ENCODE measurements around the gene OSBPL8.

Gene OSBPL8

DNA sequence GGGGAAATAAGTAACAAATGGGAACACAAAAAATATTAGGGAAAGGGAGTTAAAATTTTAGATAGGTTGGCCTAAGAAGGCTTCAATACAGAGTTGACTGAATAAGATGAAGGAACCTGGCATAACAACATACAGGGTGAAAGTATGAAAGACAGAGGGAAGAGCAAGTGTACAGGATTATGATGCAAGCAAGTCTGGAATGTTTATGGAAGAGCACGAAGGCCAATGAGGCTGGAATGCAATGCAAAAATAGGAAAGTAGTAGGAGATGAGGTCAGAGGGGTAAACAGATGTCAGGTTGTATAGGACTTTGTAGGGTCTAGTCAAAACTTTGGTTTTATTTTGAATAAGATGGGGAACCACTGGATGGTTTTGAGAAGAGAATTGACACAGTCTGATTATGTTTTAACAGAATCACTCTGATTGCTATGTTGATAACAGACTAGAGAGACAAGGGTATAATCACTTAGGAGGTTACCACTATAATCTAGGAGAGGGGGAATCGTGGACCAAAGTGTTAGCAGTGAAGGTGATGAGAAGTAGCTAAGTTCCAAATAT is 96.8 kb downstream of the OSBPL8 start:
- no peak for DNase-seq (ENCODE audit: low read depth)

DNA sequence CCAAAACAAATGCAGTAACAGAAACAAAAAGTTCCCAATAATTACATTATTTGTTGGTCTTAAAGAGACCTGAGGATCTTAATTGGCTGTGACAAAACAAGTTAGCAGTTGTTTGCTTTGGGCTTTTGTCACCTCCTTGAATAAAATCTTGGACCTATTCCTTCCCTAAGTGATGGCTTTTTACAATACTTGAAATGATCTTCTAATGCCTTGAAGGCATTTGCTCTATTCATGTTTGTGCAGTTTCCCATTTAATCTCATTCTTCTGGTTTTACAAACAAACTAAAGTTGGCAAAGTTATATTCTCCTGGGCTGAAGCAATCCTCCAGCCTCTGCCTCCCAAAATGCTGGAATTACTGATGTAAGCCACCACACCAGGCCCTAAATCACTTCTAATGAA is 98.8 kb downstream of the OSBPL8 start:
- DNase-seq (ENCODE audit: low read depth), result no peak

DNA sequence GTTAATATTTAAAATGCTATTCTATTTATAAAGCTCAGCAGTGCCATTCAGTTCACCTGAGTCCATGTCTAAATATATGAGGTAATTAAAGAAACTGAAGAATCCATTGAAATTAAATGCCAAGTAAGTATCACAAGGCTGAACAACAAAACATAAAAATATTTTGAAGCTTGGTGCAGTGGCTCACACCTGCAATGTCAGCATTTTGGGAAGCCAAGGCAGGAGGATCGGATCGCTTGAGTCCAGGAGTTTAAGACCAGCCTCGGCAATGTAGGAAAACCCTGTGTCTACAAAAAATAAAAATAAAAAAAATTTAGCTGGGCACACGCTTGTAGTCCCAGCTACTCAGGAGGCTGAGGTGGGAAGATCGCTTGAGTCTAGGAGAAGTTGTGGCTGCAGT is 101.8 kb downstream of the OSBPL8 start:
- no peak for DNase-seq (ENCODE audit: low read depth)

DNA sequence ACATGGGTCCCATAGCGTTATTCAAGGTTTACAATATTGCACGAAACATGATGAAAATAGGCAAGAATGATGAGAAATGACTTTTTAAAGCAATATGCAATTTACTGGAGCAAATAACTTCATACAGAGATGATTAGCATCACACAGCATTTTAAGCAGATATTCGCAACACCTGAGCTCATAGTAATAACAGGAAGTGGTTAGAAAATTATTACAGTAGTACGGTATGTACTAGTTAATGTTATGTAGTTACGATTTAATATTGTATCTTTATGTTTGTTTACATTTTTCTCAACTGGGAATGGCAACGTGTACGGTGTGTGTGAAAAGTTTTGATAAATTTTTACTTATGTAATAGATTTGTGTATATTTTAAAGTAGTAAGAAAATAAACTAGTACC is 102.6 kb downstream of the OSBPL8 start:
- DNase-seq (ENCODE audit: low read depth), result no peak

DNA sequence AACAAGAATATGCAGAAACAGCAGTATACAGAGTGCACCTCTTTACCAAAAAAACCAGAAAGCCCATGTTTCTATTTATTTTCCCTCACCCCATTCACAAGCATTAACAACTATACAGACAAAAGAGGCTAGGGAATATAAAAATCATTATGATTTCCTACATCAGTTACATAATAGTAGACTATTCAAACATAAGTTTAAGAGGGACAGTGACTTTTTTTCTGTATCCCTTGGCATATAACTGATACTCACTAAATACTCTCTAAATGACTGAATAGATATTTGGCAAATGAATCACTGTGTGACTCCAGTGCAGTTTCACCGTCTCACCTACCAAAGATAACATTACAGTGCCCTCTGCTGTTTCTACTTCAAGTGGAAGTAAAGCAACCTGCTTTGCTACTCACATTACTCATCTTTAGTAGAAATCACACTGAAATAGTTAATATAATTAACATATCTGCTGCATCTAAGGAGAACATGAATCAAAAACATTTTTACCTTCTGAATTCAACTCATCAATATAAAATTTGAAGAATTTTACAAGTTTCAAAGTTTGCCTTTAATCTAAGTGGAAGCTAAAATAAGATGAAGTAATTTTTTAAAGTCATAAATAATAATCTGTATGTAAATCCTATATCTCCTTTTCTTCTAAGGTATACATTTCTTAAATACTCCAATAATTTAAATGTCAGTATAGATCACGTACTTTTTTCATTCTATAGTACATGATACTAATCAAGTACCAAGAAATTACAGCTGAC is 103.8 kb downstream of the OSBPL8 start:
- no peak for DNase-seq (ENCODE audit: low read depth)

DNA sequence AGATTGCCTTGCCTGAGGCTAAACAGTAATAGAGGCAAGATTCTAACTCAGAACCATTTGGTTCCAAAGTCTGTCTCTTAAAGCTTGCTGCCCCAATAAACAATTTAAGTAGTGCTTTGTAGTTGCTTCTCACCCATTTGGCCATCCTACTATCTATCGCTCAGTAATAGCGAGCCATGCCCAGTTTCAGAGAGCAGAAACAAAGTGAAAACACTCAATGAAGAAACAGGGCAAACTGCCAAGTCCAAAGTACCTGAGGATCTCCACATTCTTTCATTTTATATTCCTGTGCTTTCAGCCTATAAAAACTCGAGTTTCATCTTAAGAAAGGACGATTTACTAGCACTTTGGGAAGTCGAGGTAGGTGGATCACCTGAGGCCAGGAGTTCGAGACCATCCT is 108.0 kb downstream of the OSBPL8 start:
- DNase-seq (ENCODE audit: low read depth), result no peak

DNA sequence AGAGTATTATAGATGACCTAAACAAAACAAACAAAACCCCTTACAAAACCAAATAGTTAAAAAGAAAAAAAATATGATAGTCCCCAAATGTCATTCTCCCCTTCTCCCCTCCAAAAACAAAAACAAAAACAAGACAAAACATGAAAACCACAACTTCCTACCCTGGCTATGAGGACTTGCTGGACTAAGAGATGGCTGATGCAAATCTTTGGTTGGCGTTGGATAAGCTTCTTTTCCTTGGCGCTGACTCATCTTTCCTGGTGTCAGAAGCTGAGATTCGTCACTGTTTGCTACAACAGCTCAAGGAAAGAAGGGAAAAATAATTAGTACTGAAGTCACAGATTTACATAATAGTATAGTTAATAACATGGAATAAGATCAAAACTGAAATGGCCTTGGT is 108.9 kb downstream of the OSBPL8 start:
- no peak for DNase-seq (ENCODE audit: low read depth)

DNA sequence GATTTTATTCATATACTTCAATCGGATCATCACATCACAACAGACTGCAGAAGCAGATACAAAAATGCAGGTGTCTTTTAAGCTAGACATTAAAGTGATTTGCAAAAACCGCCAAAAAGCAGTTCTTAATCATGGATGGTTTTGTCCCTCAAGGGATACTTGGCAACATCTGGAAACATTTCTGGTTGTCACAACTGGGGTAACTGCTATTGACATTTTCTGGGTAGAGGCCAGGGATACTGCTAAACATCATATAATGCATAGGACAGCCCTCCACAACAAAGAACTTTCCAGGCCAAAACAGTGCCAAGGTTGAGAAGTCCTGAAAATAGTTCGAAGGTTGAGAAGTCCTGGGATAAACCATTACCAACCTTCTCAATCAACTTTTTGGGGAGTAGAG is 109.6 kb downstream of the OSBPL8 start:
- no peak for DNase-seq (ENCODE audit: low read depth)

DNA sequence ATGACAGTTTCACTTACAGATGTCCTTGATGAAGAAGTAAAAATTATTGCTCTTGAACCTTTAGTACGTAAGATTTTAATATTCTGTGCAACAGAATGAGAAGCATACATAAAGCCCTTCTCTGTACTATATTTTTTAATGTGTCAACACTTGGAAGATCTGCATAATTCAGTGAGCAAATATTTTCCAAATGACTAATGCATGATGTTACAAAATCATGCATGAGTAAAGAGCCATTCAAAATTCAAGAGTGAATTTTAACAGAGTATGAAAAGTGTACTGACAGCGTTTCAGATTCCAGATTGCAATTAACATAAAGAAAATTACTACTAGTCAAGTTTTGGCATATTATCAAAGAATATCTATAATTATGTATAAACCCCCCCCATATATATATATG is 110.0 kb downstream of the OSBPL8 start:
- DNase-seq (ENCODE audit: low read depth), result no peak

DNA sequence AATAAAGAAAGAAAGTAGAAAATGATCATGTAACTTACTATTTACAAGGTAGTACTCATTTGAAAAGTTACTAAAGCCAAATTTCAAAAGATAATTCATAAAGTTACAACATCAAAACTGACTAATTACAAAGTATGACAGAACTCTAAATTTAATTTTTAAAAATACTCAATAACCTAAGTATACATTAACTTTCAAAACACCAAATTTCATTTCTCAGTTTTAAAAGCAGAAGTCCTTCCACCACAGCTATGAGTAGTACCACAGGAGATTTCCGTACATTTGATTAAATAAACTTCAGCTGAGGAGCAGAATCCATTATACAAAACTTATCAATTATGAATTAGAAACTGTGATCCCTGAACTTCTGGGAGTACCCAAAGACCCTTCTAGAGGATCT is 110.6 kb downstream of the OSBPL8 start:
- no peak for DNase-seq (ENCODE audit: low read depth)

DNA sequence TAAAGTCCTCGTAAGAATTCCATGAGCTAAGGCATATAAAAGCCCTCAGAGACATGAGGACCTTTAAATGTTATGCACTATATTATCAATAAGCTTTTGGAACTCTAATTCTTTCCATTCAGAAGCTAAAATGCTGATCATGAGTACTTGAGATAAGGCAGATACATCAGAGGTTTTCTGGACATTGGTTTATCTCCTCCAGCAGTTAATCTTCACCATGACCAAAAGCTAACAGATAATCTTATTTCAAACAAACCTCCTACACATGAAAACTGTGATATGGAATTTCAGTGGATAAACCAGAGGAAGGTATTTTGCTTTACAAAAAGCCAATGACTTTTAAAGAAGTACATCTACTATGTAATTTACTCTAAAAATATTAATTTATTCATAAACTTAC is 113.5 kb downstream of the OSBPL8 start:
- no peak for DNase-seq (ENCODE audit: low read depth)

DNA sequence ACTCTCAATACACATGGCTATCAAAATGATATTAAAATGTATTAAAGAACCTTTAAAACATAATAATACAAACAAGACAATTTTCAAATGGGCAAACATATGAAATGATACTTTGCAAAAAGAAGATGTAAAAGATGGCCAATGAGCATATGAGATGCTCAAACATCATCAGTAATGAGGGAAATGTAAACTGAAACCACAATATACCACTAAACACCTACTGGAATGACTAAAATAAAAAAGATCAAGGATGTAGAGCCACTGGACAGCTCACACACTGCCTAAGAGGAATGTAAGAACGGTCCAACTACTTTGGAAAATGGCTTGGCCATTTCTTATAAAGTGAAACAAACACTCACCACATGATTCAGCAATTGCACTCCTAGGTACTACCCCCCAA is 114.1 kb downstream of the OSBPL8 start:
- DNase-seq (ENCODE audit: low read depth), result no peak

DNA sequence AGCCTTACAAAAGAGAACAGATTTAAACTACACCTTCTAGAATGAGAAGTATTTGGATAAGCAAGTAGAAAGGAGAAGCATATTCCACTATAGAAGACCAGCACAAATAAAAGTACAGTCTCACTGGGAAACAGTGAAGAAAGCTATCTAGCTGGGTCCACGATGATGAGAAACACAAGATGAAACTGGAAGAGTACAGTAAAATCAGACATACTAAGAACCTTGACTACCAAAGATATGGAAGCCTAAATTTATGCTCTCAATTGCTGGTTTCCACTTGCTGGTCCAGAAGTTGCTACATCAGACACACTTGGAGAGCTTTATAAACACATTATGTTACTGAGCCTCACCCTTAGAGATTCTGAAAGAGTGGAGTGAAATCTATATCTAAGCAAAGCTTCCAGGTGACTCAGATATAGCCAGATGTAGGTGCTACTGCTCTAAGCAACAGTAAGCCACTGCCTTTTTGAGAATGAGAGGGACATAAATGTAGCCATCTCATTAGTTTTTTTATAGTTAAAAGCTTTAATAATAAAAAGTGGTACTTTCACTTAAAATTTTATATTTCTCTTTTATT is 115.1 kb downstream of the OSBPL8 start:
- no peak for DNase-seq (ENCODE audit: low read depth)

DNA sequence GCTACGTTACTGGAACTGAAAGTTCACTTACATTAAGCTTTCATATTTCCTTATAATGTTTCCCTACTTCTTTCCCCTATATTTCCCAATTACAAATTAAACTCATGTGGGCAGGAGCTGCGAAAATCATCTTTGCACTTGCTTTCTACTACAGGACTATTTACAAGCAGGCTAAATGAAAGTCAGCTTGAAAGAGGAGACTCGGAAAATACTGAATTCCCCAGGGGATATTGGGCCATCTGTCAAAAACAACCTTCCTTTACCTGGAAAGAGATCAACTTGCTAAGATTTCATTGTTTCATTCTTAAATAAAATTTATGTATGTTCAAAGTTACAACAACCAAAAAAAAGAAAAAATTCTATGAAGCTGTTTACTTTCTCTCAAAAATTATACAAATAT is 118.6 kb downstream of the OSBPL8 start:
- no peak for DNase-seq (ENCODE audit: low read depth)

DNA sequence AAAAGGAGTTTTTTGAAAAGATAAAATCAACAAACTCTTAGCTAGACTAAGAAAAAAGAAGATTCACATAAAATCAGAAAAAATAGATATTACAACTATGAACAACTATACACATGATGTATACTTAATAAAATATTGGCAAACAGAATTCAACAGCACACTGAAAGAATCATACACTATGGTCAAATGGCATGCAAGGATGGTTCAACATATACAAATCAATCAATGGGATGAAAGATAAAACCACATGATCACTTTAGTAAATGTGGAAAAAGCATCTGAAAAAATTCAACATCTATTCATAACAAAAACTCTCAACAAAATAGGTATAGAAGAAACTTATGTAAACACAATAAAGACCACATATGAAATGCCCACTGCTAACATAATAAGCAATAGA is 126.8 kb downstream of the OSBPL8 start:
- DNase-seq (ENCODE audit: low read depth), result no peak

DNA sequence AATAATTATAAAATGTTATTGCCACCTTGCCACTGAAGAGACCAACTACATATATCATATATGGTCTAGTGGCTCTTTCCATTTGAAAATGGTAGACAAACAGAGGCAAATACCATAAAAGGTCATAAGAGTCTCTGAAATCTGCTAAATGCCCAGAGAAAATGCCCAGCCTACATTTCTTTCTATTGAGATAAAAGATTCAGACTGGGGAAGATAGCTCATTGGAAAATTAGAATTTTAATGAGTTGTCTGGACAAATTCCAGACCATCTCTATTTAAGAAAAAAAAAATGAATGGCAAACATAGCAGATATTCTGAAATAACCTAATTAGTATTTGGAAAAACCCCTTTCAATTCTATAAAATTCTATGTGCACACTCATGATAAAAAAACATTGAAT is 131.5 kb downstream of the OSBPL8 start:
- DNase-seq (ENCODE audit: low read depth), result no peak

DNA sequence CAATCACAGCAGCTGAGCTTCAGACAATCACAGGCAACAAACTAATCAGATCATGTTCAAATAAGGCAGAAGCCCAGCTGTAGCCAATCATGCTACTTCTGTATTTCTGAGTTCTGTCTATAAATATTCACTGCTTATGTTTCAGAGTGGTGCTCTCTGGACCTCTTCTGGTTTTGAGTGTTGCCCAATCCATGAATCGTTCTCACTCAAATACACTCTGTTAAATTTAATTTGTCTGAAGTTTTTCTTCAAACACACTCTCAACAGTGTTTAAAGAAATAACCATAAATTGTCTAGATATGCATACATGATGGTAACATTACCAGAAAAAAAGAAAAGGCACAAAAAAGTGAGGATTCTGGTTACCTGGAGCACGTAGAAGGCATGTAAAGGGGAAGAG is 133.4 kb downstream of the OSBPL8 start:
- no peak for DNase-seq (ENCODE audit: low read depth)

DNA sequence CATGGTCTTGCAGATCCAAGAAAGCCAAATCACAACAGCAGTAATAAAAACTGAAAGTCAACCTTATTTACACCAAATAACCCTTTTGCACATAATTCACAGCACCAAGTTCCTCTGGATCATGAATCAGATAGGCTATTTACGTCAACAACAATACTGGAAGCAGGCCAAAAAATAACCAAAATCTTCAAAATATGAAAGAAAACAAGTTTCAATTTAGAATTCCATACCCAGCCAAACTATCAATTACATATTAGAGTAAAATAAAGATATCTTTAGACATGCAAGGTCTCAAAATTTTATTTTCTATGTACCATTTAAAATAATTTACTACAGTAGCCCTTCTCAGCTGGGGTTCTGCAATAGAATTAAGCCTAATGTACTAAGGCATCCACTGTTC is 134.6 kb downstream of the OSBPL8 start:
- no peak for DNase-seq (ENCODE audit: low read depth)

DNA sequence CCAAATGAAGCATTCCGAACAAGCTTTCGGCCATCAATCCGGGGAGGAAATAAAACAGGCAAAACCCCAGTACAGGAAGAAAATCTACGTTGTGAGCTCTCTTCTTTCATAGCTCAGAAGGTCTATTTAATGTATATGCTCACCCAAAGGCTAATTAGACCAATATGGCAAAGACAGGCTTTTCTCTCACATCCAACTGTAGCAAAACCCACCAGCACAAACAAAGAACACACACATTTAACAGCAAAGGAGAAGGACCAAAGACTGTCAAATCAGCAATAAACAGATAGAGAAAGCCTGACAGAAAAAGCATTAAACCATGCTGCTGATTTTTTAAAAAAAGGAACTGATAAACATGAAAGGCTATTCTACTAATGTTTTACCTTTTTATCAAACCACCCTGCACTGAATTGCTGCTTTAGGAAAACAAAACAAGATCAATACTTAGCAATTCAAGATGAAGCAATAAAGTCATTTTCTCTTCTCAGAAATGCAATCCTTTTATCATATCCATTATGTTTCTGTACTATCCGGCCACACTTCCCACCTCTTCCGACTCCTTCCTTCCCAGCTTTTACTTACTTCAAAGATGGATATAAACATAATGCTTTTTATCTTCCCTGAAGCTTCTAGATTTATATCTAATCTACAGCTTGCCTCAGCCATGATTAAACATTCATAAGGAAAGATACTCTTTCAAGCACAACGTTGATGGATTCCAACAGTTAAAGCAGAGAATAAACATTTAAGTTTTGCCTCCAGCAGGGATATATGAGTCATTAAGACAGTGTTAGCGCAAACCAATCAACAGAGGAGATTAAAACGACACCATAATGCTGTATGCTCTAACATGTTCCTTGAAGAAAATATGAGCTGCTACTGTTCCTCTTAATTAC is 136.8 kb downstream of the OSBPL8 start:
- DNase-seq (ENCODE audit: low read depth), result no peak

DNA sequence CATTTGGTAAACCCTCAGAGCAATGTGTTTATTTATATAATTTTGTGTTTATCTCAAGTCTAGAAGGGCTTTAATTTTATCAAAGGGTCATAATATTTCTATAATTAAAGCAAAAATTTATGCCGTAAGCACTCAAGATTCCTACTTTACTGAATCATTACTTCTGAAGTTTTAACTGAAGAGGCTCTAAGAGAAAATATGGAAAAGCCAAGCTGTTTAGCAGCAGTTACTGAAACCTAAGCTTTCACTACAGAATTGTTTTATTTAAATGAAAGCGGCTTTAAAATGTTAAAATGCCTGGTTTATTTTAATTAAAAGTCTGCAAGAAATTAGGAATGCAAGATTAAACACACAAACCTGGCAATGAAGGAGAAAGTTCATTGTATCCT is 137.4 kb downstream of the OSBPL8 start:
- DNase-seq (ENCODE audit: low read depth), result no peak

DNA sequence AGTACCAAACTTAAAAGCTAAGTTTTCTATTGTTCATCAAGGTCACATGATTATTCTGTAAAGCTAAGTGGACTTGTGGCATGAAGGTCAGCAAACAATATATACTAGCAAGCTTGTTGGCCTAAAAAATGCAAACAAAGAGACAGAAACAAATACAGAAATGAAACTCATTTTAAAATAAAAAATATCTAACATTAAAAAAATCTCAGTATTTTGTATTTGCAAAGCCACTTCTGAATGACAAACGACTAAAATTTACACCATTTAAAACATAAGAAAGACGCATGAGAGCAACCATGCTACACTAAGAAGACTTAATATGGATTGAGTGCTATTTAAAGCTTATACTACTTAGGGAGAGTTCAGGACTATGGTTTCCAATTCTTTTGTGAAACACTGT is 138.5 kb downstream of the OSBPL8 start:
- DNase-seq (ENCODE audit: low read depth), result no peak

DNA sequence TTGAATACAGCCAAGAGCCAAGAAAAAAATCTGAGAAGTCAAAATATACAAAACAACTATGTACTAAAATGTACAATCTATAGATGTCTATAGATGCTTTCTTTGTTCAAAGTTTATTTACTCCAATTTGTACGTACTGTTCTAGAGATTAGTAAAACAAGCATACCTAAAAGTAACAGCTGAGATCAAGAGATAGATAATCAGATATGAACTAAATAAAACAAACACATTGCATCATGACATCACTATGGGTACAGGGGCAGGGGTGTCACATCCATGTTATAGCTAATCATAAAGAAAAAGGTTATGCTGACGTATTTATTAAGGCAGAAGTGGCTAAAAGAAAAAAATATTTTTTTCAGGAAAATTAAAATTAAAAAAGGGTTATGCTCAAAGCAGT is 139.3 kb downstream of the OSBPL8 start:
- no peak for DNase-seq (ENCODE audit: low read depth)

DNA sequence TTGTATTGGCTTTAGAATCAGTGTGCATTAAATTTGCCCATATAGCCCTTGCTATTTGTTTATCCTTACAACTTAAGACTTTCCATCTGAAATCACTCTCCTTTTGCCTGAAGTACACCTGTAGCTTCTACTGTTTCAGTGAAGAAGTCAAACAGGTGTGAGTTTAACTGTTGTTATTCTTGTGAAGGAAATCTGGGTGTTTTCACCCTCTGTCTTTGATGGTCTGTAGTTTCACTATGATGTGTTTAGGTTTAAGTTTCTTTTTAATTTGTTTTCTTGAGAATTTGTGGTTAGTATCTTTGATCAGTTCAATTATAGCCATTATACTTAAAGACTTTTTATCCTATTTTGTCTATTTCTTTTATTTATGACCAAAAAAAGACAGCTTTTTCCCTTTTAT is 142.5 kb downstream of the OSBPL8 start:
- no peak for DNase-seq (ENCODE audit: low read depth)
